GM18951 (cell line): ENCODE data around the gene EYA2.

Experiments used
- POLR2A ChIP-seq: IDR thresholded peaks from 4 replicates; pipeline ENCODE4 v1.6.1; 2011; ENCODE audit warnings: mild to moderate bottlenecking; ENCODE audit not compliant: insufficient read length, insufficient read depth; ENCODE audit errors: extremely low read depth
- in situ Hi-C: fragments of 300-500 bp; cut with MboI; formaldehyde crosslinking; loops from one replicate; pipeline ENCODE4 v1.12.0; 2022; ENCODE audit warnings: low sequenced_read_pairs, mixed read lengths, inconsistent platforms; ENCODE audit not compliant: unreplicated experiment

Gene EYA2

GRCh38 chr20:47139934-47140535 is 245.4 kb downstream of the EYA2 start:
- in situ Hi-C loops, result no loop called here
- TF ChIP-seq POLR2A, result no peak

DNA sequence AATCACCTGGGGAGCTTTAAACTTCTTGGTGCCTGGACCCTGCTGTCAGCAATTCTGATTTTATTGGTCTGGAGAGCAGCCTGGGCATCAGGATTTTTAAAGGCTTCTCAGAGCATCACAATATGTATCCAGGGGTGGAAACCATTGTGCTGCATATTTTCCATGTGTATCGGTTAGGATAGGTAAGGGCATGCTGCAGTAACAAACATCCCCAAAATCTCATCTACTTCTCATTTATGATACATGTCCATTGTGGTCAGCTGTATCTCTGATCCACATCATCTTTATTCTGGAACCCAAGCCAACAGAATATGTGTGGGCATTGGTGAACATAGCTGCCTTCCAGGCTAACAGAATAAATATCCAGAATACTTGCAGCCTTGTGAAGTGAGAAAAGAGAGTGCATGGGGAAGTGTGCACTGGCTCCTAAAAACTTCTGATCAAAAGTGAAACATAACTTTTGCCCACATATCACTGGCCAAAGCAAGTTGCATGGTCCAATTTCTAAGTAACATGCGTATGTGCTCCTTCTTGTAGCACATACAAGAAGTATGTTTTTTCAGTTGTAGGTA is 246.8 kb downstream of the EYA2 start:
- no peak for TF ChIP-seq POLR2A
- in situ Hi-C loops, result no loop called here

GRCh38 chr20:47141941-47142773 is 247.5 kb downstream of the EYA2 start:
- TF ChIP-seq POLR2A, result no peak
- in situ Hi-C loops, result no loop called here

DNA sequence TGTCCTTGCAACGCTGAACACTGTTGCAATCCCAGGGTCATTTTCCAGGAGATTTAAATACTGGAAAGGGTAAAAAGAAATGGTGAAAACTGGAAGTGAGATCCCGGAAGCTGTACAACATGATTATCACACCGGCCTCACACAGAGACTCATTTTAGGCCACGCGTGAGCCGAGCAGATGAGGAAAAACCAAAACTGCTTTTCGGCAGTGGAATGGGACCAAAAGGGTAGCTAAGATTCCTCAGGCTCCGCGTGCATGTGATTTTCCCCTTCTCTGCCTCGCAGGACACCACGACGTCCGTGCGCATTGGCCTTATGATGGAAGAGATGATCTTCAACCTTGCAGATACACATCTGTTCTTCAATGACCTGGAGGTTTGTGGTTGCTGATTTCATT is 248.1 kb downstream of the EYA2 start:
- no peak for TF ChIP-seq POLR2A
- in situ Hi-C loops, result no loop called here

- in situ Hi-C loops, result no loop called here
These were observed 249.0 kb downstream of the EYA2 start for GRCh38 chr20:47143657-47144056.

DNA sequence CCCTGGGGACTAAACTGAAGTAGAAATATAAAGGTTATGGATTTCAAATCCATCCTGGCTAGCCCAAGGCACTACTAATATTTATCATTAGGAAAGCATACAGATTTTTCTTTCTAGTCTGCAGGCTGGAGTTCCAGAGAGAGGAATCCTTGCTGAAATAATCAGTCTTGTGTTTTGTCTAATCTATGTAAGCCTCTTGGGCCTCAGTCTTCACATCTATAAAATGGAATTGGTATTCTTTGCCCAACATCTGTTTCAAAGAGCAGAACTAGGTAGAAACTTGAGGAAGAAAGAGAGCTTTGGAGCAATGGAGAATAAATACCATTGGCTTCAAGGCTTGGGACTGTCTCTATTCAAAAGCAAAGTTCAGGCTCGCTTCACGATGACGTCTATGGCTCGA is 249.8 kb downstream of the EYA2 start:
- in situ Hi-C loops, result no loop called here
- TF ChIP-seq POLR2A, result no peak

More at GRCh38 chr20:47143657-47144056, 249.0 kb downstream of the EYA2 start:
- no peak for TF ChIP-seq POLR2A

- TF ChIP-seq POLR2A, result no peak
- in situ Hi-C loops, result no loop called here
These were observed 252.0 kb downstream of the EYA2 start for GRCh38 chr20:47146686-47147085.

- no peak for TF ChIP-seq POLR2A
- in situ Hi-C loops, result no loop called here
These were observed 253.4 kb downstream of the EYA2 start for GRCh38 chr20:47148059-47148458.

DNA sequence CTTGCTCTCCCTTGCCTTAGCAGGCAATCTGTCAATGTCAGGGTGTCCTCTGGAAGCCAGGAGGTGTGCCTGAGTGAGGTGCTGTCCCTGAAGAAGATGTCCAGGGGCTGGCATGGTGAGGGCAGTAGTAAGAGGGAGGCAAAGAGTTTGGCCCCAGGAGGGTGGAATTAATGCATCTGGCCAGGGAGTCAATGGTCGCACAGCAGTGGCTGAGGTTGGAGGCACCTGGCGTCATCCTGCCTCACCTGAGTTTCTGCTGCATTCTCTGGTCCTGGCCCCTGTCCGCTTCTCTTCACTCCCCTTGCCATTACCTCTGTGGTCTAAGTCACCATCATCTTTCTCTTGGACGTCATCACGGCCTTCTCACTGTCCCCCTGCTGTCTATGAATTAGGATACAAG is 255.3 kb downstream of the EYA2 start:
- in situ Hi-C loops, result no loop called here
- no peak for TF ChIP-seq POLR2A

DNA sequence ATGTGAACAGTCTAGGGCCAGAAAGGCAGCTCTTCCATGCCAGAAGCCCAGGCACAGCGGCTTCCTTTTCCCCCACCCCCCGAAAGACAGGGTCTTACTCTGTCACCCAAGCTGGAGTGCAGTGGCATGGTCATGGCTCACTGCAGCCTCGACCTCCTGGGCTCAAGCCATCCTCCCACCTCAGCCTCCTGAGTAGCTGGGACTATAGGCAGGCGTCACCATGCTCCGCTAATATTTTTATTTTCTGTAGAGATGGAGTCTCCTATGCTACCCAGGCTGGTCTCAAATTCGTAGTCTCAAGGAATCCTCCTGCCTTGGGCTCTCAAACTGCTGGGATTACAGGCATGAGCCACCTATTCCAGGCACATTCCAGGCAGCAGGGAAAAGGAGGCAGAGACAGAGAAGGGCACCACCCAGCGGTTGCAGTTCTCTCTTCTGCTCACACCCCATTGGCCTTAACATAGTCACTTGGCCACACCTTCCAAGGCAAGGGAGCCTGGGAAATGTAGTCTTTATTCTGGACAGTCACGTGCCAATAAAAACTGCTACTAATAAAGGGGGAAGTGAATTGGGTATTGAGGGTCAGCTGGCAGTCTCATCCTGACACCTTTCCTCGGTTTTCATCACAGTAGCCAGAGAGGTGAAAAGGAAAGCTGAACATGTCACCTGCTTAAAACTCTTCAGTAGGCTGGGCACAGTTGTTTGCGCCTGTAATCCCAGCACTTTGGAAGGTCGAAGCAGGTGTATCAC is 255.9 kb downstream of the EYA2 start:
- in situ Hi-C loops, result no loop called here
- TF ChIP-seq POLR2A, result no peak

DNA sequence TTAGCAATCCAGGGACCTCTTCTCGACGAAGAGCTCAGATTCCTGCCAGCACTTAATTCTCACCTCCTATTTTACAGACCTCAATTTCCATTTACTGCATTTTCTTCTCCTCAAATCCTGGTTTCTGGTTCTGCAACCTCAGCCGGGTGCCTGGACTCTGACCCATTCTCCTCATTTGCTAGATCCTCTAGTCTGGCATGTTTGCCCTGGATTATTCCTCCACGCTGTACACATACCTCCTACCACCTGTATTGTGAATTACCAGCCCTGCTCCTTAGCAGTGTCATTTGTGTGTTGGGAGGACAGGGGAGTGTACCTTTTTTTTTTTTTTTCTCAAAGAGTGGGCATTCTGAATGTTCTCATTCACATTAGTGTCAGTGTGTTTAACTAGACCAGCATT is 257.4 kb downstream of the EYA2 start:
- no peak for TF ChIP-seq POLR2A

GRCh38 chr20:47154089-47154488 is 259.4 kb downstream of the EYA2 start:
- no peak for TF ChIP-seq POLR2A
- in situ Hi-C loops, result no loop called here

More for the DNA sequence above, 257.4 kb downstream of the EYA2 start:
- in situ Hi-C loops, result no loop called here
